Measurements from ENCODE around the gene MAST2.

MAST2 gene

DNA sequence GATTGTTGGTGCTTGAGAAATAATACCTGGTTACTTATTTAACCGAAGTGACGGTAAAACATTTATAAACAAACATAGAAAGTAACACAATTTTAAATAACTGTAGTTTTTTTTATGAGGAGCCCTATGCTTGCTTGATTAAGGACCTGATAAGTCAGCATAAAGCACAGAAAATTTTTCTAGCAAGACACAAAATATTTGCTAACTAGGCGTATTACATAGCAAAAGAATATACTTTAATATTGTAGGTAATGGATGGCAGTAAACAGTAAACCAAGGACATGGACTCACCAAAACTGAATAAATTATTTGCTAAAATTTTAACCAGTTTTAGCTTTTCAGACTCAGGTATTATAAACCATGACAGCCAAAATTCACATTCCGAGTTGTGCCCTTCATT, 90.9 kb downstream of the MAST2 start:
- no peaks in the 10 kb centered on the region for H3K36me3 ChIP-seq (replicated peaks in 1 of 2; ENCODE audit: control insufficient read depth in 2 of 2, insufficient read depth in 2 of 2, low read length in 2 of 2)
- no peak overlapping the region for H3K4me3 ChIP-seq (ENCODE audit: low read length in 2 of 2)

DNA sequence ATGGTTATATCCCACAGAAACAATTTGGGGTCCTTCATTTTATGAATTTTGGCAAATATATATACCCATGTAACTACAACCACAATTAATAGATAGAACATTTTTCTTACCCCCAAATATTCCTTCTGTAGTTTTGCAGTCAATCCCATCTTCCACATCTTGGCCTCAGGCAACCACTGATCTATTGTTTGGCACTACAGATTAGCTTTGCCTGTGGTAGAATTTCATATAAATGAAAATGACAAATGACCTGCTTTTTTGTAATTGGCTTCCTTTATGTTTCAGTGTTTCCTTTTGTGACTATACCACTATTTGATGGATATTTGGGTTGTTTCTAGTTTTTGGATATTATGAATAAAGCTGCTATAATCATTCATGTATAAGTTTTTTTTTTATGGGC, 91.5 kb downstream of the MAST2 start:
- Histone ChIP-seq H2BK120ac (ENCODE audit: low read depth, low read length) (no peak overlapping the region), H3K4me1 (ENCODE audit: control insufficient read depth in 2 of 2, insufficient read depth in 1 of 2, low read depth in 1 of 2, low read length in 2 of 2) (no peaks in the 10 kb centered on the region), H3K79me1 (ENCODE audit: low read depth, low read length) (no peaks in the 10 kb centered on the region), H3K4ac (ENCODE audit: low read length) (no peak overlapping the region), H2BK12ac (ENCODE audit: low read length) (no peak overlapping the region), H3K36me3 (replicated peaks in 1 of 2; ENCODE audit: control insufficient read depth in 2 of 2, insufficient read depth in 2 of 2, low read length in 2 of 2) (no peaks in the 10 kb centered on the region), H3K27ac (replicated peaks; ENCODE audit: low read length) (no peak overlapping the region), H4K8ac (ENCODE audit: low read depth, low read length) (no peak overlapping the region), H3K4me3 (ENCODE audit: low read length in 2 of 2) (no peak overlapping the region), H3K9ac (ENCODE audit: low read depth, low read length, poor library complexity) (no peak overlapping the region), H2BK15ac (ENCODE audit: low read length) (no peak overlapping the region), H4K91ac (ENCODE audit: low read depth, low read length, poor library complexity) (no peak overlapping the region), H3K14ac (ENCODE audit: low read length) (no peak overlapping the region), H2AFZ (ENCODE audit: low read length) (no peak overlapping the region), H2BK5ac (ENCODE audit: low read length) (no peak overlapping the region), H3K23ac (ENCODE audit: low read depth, low read length, poor library complexity) (no peak overlapping the region), H3K27me3 (ENCODE audit: control insufficient read depth in 3 of 3, insufficient read depth in 3 of 3, low read depth in 1 of 3, low read length in 3 of 3) (no peaks in the 10 kb centered on the region), H3K9me3 (replicated peaks in 1 of 2; ENCODE audit: control insufficient read depth in 2 of 2, insufficient read depth in 1 of 2, low read depth in 1 of 2, low read length in 2 of 2) (no peaks in the 10 kb centered on the region), H3K18ac (ENCODE audit: low read length) (no peak overlapping the region), H3K4me2 (ENCODE audit: insufficient read depth, low read length, poor library complexity, severe bottlenecking) (no peak overlapping the region), H2AK5ac (ENCODE audit: low read depth, low read length) (no peak overlapping the region)
- DNase-seq (ENCODE audit: low spot score), result no peak

More for the DNA sequence above, 90.9 kb downstream of the MAST2 start:
- Histone ChIP-seq H4K8ac (ENCODE audit: low read depth, low read length) (no peak overlapping the region), H3K23ac (ENCODE audit: low read depth, low read length, poor library complexity) (no peak overlapping the region), H3K14ac (ENCODE audit: low read length) (no peak overlapping the region), H2AFZ (ENCODE audit: low read length) (no peak overlapping the region), H3K4me1 (ENCODE audit: control insufficient read depth in 2 of 2, insufficient read depth in 1 of 2, low read depth in 1 of 2, low read length in 2 of 2) (no peaks in the 10 kb centered on the region), H3K27ac (replicated peaks; ENCODE audit: low read length) (no peak overlapping the region), H3K27me3 (ENCODE audit: control insufficient read depth in 3 of 3, insufficient read depth in 3 of 3, low read depth in 1 of 3, low read length in 3 of 3) (no peaks in the 10 kb centered on the region), H3K4me2 (ENCODE audit: insufficient read depth, low read length, poor library complexity, severe bottlenecking) (no peak overlapping the region), H3K79me1 (ENCODE audit: low read depth, low read length) (no peaks in the 10 kb centered on the region), H3K9me3 (replicated peaks in 1 of 2; ENCODE audit: control insufficient read depth in 2 of 2, insufficient read depth in 1 of 2, low read depth in 1 of 2, low read length in 2 of 2) (no peaks in the 10 kb centered on the region), H4K91ac (ENCODE audit: low read depth, low read length, poor library complexity) (no peak overlapping the region), H2BK120ac (ENCODE audit: low read depth, low read length) (no peak overlapping the region), H2BK5ac (ENCODE audit: low read length) (no peak overlapping the region), H3K4ac (ENCODE audit: low read length) (no peak overlapping the region), H2AK5ac (ENCODE audit: low read depth, low read length) (no peak overlapping the region), H3K9ac (ENCODE audit: low read depth, low read length, poor library complexity) (no peak overlapping the region), H2BK12ac (ENCODE audit: low read length) (no peak overlapping the region), H2BK15ac (ENCODE audit: low read length) (no peak overlapping the region), H3K18ac (ENCODE audit: low read length) (no peak overlapping the region)
- no peak for DNase-seq (ENCODE audit: low spot score)
- WGBS, 2 donors (ENCODE audit: extremely low coverage in 2 of 2, insufficient read length in 2 of 2, insufficient replicate concordance in 1 of 2), result no CpG with 5 or more reads among the region's 4 CpGs

DNA sequence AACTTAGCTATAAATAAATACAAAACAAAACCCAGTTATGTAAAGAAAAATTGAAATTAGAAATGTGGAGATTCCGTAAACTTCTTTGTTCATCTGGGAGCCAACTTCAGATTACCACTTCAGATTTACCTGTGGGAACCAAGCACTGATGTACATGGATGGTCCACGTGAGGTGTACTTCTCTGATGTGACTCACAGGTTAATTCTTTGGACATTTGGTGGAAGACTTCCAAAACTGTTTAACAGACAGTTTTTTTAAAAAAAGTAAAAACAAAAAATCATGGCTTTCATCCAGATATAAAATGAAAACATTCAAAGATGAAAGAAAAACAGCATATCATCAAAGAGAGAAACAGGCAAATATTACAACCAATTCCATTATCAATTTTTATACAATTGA, 92.0 kb downstream of the MAST2 start:
- Histone ChIP-seq H3K18ac (ENCODE audit: low read length) (no peak overlapping the region), H2AFZ (ENCODE audit: low read length) (no peak overlapping the region), H3K4ac (ENCODE audit: low read length) (no peak overlapping the region), H3K4me3 (ENCODE audit: low read length in 2 of 2) (no peak overlapping the region), H3K36me3 (replicated peaks in 1 of 2; ENCODE audit: control insufficient read depth in 2 of 2, insufficient read depth in 2 of 2, low read length in 2 of 2) (no peaks in the 10 kb centered on the region), H4K8ac (ENCODE audit: low read depth, low read length) (no peak overlapping the region), H2BK12ac (ENCODE audit: low read length) (no peak overlapping the region), H3K23ac (ENCODE audit: low read depth, low read length, poor library complexity) (no peak overlapping the region), H3K9me3 (replicated peaks in 1 of 2; ENCODE audit: control insufficient read depth in 2 of 2, insufficient read depth in 1 of 2, low read depth in 1 of 2, low read length in 2 of 2) (no peaks in the 10 kb centered on the region), H3K14ac (ENCODE audit: low read length) (no peak overlapping the region), H3K9ac (ENCODE audit: low read depth, low read length, poor library complexity) (no peak overlapping the region), H3K4me2 (ENCODE audit: insufficient read depth, low read length, poor library complexity, severe bottlenecking) (no peak overlapping the region), H3K27ac (replicated peaks; ENCODE audit: low read length) (no peak overlapping the region), H3K79me1 (ENCODE audit: low read depth, low read length) (no peaks in the 10 kb centered on the region), H4K91ac (ENCODE audit: low read depth, low read length, poor library complexity) (no peak overlapping the region), H2BK120ac (ENCODE audit: low read depth, low read length) (no peak overlapping the region), H3K4me1 (ENCODE audit: control insufficient read depth in 2 of 2, insufficient read depth in 1 of 2, low read depth in 1 of 2, low read length in 2 of 2) (no peaks in the 10 kb centered on the region), H2AK5ac (ENCODE audit: low read depth, low read length) (no peak overlapping the region), H2BK5ac (ENCODE audit: low read length) (no peak overlapping the region), H2BK15ac (ENCODE audit: low read length) (no peak overlapping the region), H3K27me3 (ENCODE audit: control insufficient read depth in 3 of 3, insufficient read depth in 3 of 3, low read depth in 1 of 3, low read length in 3 of 3) (no peaks in the 10 kb centered on the region)
- no peak for DNase-seq (ENCODE audit: low spot score)
- WGBS, 2 donors (ENCODE audit: extremely low coverage in 2 of 2, insufficient read length in 2 of 2, insufficient replicate concordance in 1 of 2), result no CpG with 5 or more reads among the region's 2 CpGs

DNA sequence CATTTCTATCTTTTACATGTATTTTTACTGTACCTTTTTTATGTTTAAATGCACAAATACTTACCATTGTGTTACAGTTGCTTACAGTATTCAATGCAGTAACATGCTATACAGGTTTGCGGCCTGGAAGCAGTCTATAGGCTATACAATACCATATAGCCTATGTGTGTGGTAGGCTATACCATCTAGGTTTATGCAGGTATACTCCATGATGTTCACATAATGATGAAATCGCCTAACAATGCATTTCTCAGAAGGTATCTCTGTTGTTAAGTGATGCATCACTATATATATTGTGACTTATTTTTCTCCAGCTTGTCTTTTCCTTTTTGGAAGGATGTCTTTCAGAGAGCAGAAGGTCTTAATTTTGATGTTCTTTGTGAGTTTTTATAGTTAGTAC, 103.5 kb downstream of the MAST2 start:
- Histone ChIP-seq H3K36me3 (replicated peaks in 1 of 2; ENCODE audit: control insufficient read depth in 2 of 2, insufficient read depth in 2 of 2, low read length in 2 of 2) (no peaks in the 10 kb centered on the region), H3K18ac (ENCODE audit: low read length) (no peak overlapping the region), H2AK5ac (ENCODE audit: low read depth, low read length) (no peak overlapping the region), H3K4me1 (ENCODE audit: control insufficient read depth in 2 of 2, insufficient read depth in 1 of 2, low read depth in 1 of 2, low read length in 2 of 2) (peaks cover 0 to 8% of the 10 kb centered on the region in 2 donors), H2BK120ac (ENCODE audit: low read depth, low read length) (no peak overlapping the region), H3K4me2 (ENCODE audit: insufficient read depth, low read length, poor library complexity, severe bottlenecking) (no peak overlapping the region), H3K27ac (replicated peaks; ENCODE audit: low read length) (no peak overlapping the region), H3K9me3 (replicated peaks in 1 of 2; ENCODE audit: control insufficient read depth in 2 of 2, insufficient read depth in 1 of 2, low read depth in 1 of 2, low read length in 2 of 2) (no peaks in the 10 kb centered on the region), H2BK12ac (ENCODE audit: low read length) (no peak overlapping the region), H3K14ac (ENCODE audit: low read length) (no peak overlapping the region), H3K27me3 (ENCODE audit: control insufficient read depth in 3 of 3, insufficient read depth in 3 of 3, low read depth in 1 of 3, low read length in 3 of 3) (no peaks in the 10 kb centered on the region), H3K23ac (ENCODE audit: low read depth, low read length, poor library complexity) (no peak overlapping the region), H3K79me1 (ENCODE audit: low read depth, low read length) (no peaks in the 10 kb centered on the region), H2BK5ac (ENCODE audit: low read length) (no peak overlapping the region), H3K9ac (ENCODE audit: low read depth, low read length, poor library complexity) (no peak overlapping the region), H4K91ac (ENCODE audit: low read depth, low read length, poor library complexity) (no peak overlapping the region), H2BK15ac (ENCODE audit: low read length) (no peak overlapping the region), H4K8ac (ENCODE audit: low read depth, low read length) (no peak overlapping the region), H3K4me3 (ENCODE audit: low read length in 2 of 2) (no peak overlapping the region), H3K4ac (ENCODE audit: low read length) (no peak overlapping the region), H2AFZ (ENCODE audit: low read length) (no peak overlapping the region)
- no CpG with 5 or more reads among the region's 2 CpGs for WGBS, 2 donors (ENCODE audit: extremely low coverage in 2 of 2, insufficient read length in 2 of 2, insufficient replicate concordance in 1 of 2)
- no peak for DNase-seq (ENCODE audit: low spot score)
